HG03565 (cell line): ENCODE data around the gene TMOD1.
"Not testable (repeated sequence)": the region's sequence is repeated elsewhere in the genome, so short reads cannot be mapped to it uniquely, and the experiment has no call there.

Experiments used
- ATAC-seq: cut with Tn5 transposase; IDR thresholded peaks from one replicate; pipeline ENCODE4 v1.9.1; 2021; ENCODE audit warnings: mild to moderate bottlenecking, moderate library complexity; ENCODE audit not compliant: unreplicated experiment

The TMOD1 gene

GRCh38 chr9:97591535-97591934 is 90.1 kb downstream of the TMOD1 start:
- no peak for ATAC-seq

DNA sequence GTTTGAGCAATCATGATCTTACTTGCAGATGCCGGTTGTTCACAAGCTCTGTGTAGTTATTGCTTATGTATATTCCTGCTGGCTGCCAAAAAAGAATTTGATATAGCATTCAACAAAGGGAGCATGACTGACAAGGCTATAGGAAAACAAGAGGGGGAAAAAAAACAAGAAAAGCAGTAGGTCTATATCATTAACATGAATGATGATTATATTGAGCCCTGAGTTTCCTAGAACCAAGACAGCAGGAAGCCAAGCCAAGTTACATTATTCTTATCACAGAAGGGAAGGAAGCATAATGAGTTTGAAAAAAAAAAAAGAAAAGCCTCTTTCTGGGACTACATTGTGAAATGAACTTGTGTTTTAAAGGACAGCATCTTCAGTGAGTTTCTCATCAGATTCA is 90.7 kb downstream of the TMOD1 start:
- ATAC-seq: no peak

GRCh38 chr9:97593960-97594359 is 92.5 kb downstream of the TMOD1 start:
- ATAC-seq: no peak

DNA sequence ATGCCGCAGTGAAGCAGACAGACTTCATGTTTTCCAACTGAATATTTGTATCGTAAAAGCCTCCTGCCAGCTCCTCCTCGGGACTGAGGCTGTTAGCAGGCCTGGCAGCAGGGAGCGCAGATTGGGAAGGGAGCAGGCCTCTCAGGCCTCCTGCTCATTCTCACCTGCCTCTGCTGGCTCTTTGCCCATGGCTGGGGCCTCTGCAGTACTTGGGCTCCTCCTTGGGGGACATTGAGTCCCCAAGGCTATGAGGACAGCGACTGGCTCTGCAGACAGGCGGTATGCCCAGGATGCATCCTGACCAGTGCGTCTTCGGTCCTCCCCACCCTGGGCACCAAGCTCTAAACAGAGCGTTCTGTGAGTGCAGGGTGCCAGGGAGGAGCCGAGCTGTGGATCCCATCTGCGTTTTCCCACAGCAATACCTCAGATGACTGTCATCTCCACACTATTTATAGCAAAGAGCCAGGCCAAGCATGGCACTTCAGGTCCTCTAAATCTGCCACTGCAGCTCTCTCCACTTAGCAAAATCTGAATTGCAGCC is 93.0 kb downstream of the TMOD1 start:
- no peak for ATAC-seq

DNA sequence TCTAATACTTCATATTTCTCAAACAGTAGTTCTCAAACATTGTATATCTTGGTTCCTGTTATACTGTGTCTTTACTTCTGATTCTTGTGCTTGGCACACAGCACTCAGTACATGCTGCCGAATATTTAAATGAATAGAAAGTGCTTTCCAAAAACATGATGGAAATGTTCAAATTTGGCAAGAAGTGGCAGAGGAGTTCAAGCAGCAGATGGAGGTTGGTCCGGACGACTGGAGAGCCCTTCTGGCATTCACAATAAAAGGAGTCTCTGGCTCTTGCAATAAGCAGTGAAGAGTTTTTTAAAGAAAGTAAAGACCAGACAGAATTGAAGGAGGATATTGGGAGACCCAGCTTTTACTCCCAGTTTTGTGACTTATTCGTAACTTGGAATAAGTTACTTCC is 95.4 kb downstream of the TMOD1 start:
- ATAC-seq: no peak

DNA sequence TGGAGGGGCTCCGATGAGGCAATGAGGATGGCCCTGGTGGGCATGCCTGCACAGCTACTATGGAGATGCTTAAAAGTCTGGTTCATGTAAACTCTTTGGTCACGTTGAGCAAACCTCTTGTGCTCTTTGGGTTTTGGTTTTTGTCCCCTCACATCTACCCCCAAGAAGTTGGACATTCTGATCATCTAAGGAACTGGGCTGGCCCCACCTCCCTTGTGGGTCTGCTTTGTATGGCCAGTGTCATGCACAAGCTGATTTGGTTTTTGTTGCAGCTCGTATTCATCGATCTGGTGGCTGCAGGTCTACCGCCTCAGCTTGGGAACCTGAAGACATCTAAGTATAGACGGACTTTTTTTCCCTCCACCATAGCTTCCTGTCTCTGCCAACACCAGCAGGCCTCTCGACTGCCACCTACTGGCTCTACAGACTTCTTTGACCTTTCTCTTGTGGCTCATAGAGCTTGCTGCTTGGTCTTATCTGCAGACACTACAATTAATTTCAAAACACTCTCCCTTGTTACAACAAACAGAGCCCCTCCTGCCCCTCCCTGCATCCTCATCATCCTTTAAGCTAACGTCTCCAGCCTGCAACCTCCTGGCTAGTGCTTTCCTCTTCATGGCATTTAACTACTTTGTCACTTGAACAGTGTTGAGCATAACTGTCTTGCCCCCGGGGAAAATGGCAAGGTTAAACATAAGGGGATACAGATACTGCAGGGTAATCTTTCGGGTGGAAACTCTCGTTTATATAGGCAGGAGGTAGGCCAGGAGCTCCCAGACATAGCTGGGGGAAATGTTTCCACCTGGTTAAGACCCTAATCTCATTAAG is 97.2 kb downstream of the TMOD1 start:
- ATAC-seq: peak; percentile 84

- ATAC-seq: no peak
Measured at GRCh38 chr9:97599314-97599846, 97.9 kb downstream of the TMOD1 start.

GRCh38 chr9:97600531-97601227 is 99.2 kb downstream of the TMOD1 start:
- ATAC-seq: no peak

- ATAC-seq: no peak
Measured at GRCh38 chr9:97601228-97601898, 99.9 kb downstream of the TMOD1 start.

DNA sequence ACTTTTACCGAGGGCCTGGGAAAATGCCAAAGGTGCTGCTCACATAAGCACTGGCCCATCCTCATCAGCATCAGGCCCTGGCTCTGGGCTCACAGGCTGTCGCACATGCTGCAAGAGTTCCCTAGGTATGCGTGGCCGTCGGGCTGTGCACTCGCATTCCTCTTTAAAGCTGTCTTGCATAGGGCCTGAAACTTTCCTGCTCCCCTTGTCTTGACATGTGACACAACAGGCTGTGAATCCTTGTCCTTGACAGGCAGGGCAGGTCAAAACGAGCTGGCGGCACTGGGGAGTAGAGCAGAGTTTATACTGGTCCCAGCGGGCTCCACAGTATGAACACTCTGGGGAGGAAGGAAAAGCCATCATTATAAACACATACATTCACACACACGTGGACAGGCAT is 101.0 kb downstream of the TMOD1 start:
- ATAC-seq: no peak

- no peak for ATAC-seq
Measured at GRCh38 chr9:97604901-97605645, 103.6 kb downstream of the TMOD1 start.

GRCh38 chr9:97615439-97616072 is 114.1 kb downstream of the TMOD1 start:
- ATAC-seq: no peak

- peak; percentile 53 for ATAC-seq
Measured at GRCh38 chr9:97617939-97618416, 116.5 kb downstream of the TMOD1 start.

- not testable (repeated sequence) for ATAC-seq
Measured at GRCh38 chr9:97620063-97620462, 118.6 kb downstream of the TMOD1 start.

DNA sequence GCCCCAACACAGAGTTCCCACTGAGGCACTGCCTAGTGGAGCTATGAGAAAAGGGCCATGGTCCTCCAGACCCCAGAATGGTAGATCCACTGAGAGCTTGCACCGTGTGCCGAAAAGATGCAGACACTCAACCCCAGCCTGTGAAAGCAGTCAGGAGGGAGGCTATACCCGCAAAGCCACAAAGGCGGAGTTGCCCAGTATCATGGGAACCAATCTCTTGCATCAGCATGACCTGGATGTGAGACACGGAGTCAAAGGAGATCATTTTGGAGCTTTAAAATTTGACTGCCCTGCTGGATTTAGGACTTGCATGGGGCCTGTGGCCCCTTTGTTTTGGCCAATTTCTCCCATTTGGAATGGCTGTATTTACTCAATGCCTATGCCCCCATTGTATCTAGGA is 121.0 kb downstream of the TMOD1 start:
- not testable (repeated sequence) for ATAC-seq

DNA sequence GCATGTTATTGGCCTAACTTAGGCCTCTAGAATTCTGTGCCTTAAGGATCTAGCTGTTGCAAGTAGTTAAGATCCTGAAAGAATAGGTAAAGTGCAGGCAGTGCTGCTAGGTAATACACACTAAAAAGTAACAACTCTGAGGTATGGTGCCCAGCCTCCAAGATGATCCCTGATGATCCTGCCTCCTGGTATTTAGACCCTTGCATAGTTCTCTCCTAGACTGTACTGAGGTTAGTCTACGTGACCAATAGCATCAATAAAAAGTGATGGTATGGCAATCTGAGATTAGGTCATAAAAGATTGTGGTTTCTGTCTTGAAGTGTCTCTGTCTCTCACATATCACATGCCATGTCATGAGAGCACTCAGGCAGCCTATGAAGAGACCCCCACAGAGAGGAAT is 122.5 kb downstream of the TMOD1 start:
- ATAC-seq: no peak

DNA sequence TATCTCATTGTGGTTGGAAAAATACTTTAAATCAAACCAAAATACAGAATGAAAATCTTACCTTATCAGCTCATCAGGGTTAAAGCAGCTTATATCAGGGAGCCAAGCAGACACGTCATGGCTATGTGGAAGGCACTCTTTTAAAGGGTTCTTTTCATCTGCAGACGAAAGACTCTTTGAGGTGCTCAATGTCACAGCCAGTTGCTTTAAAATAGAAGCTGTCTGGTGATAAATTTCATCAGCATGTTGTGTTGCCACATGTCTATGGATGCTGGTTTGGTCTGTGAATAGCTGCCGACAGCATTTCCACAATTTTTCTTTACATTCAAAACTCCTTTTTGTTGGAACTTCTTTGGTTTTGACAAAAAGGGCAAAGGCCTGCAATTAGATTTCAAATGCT is 124.2 kb downstream of the TMOD1 start:
- no peak for ATAC-seq

DNA sequence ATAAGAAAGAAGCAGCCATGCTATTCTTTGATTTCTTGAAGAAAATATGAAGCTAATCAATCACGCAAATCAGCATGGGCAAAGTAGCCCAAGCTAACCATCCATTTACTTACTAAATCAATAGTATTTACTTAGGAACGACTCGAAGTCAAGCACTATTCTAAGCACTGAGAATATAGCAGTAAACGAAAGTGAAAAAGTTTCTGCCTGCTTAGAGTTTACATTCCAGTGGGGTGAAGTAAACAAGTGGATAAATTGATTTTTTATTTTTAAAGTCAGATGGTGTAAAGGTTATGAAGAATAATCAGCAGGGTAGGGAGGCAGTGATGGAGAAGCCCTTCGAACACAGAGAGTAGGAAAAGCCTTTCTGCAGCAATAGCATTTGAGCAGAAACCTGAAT is 126.2 kb downstream of the TMOD1 start:
- no peak for ATAC-seq

- ATAC-seq: no peak
Measured at GRCh38 chr9:97628668-97629067, 127.2 kb downstream of the TMOD1 start.

- no peak for ATAC-seq
Measured at GRCh38 chr9:97629156-97629555, 127.7 kb downstream of the TMOD1 start.
